HG03097 (cell line): ENCODE data around the gene FAAH.

ENCODE experiments used
- ATAC-seq: cut with Tn5 transposase; IDR thresholded peaks from one replicate; pipeline ENCODE4 v1.9.1; 2021; ENCODE audit not compliant: unreplicated experiment, low FRiP score

The FAAH gene

GRCh38 chr1:46400421-46400820 is 6.3 kb downstream of the FAAH start:
- no peak for ATAC-seq

GRCh38 chr1:46401154-46401913 is 7.2 kb downstream of the FAAH start:
- no peak for ATAC-seq

GRCh38 chr1:46401964-46402626 is 8.0 kb downstream of the FAAH start:
- no peak for ATAC-seq

- no peak for ATAC-seq
Measured at GRCh38 chr1:46403916-46404315, 9.8 kb downstream of the FAAH start.

- ATAC-seq, result no peak
Measured at GRCh38 chr1:46404482-46405196, 10.5 kb downstream of the FAAH start.

- ATAC-seq, result no peak
Measured at GRCh38 chr1:46405197-46405555, 11.1 kb downstream of the FAAH start.

- ATAC-seq, result no peak
Measured at GRCh38 chr1:46405724-46406123, 11.6 kb downstream of the FAAH start.

- no peak for ATAC-seq
Measured at GRCh38 chr1:46406881-46407608, 12.9 kb downstream of the FAAH start.

GRCh38 chr1:46407636-46408035 is 13.5 kb downstream of the FAAH start:
- ATAC-seq, result no peak

- ATAC-seq, result no peak
Measured at GRCh38 chr1:46408356-46409062, 14.4 kb downstream of the FAAH start.

GRCh38 chr1:46409063-46409372 is 14.9 kb downstream of the FAAH start:
- no peak for ATAC-seq

GRCh38 chr1:46410156-46411009 is 16.3 kb downstream of the FAAH start:
- ATAC-seq, result no peak

- no peak for ATAC-seq
Measured at GRCh38 chr1:46411010-46411405, 16.9 kb downstream of the FAAH start.

- no peak for ATAC-seq
Measured at GRCh38 chr1:46411601-46412341, 17.7 kb downstream of the FAAH start.

- ATAC-seq, result no peak
Measured at GRCh38 chr1:46412893-46413595, 18.9 kb downstream of the FAAH start.

GRCh38 chr1:46413596-46413985 is 19.5 kb downstream of the FAAH start:
- no peak for ATAC-seq

GRCh38 chr1:46415514-46415913 is 21.4 kb downstream of the FAAH start:
- no peak for ATAC-seq

GRCh38 chr1:46418976-46419375 is 24.9 kb downstream of the FAAH start:
- ATAC-seq, result no peak
